Naive thymus-derived CD4-positive, alpha-beta T cell (primary cell): ENCODE measurements around the gene CCDC170. TPM values are rescaled to one million over a fixed set of nuclear protein-coding genes. Genes with fewer than 3 reads are reported as not detected.

Experiments used
- ATAC-seq: fragments of 150-1000 bp; cut with Tn5 transposase; 2 replicates; pipeline ENCODE4 v1.10.0; 2021; ENCODE audit warnings: mild to moderate bottlenecking, moderate library complexity
- CTCF ChIA-PET: fragments of 350-600 bp; sonication (Branson Sonifier 250); formaldehyde crosslinking; loops from one replicate; lab custom pipeline; 2021; ENCODE audit warnings: antibody characterized with exemption; lab: Charles Lee
- POLR2A ChIA-PET: fragments of 350-600 bp; sonication (Branson Sonifier 250); formaldehyde crosslinking; loops from one replicate; lab custom pipeline; 2021; ENCODE audit warnings: antibody characterized with exemption, inconsistent platforms; lab: Charles Lee
- DNase-seq, 9 donors: peaks; one replicate each; pipeline versions ENCODE4 v3.0.0 to v3.0.0-alpha.2; 2020 to 2022; ENCODE audit warnings: mixed read lengths in 1 of 9
- H3K27ac ChIP-seq: one replicate; pipeline ENCODE4 v1.7.0; 2013; ENCODE audit warnings: mild to moderate bottlenecking, low read depth, low read length, moderate library complexity
- H3K27me3 ChIP-seq, 2 donors: one replicate each; pipeline ENCODE4 v1.7.0; 2013; ENCODE audit warnings: low read length in 2 of 2, mild to moderate bottlenecking in 2 of 2, moderate library complexity in 2 of 2; ENCODE audit not compliant: control insufficient read depth in 2 of 2, insufficient read depth in 2 of 2
- H3K36me3 ChIP-seq, 3 experiments: 1 replicate in 2 of 3; 2 replicates in 1 of 3; pipeline ENCODE4 v1.7.0; 2013; ENCODE audit warnings: low read length in 3 of 3, mild to moderate bottlenecking in 3 of 3, moderate library complexity in 1 of 3; ENCODE audit not compliant: insufficient read depth in 3 of 3, control insufficient read depth in 2 of 3
- H3K4me1 ChIP-seq, 2 donors: one replicate each; pipeline ENCODE4 v1.7.0; 2013; ENCODE audit warnings: low read length in 2 of 2, mild to moderate bottlenecking in 2 of 2, moderate library complexity in 1 of 2; ENCODE audit not compliant: control insufficient read depth in 2 of 2, insufficient read depth in 2 of 2
- H3K4me3 ChIP-seq: 2 replicates; pipeline ENCODE4 v1.7.0; 2013; ENCODE audit warnings: mild to moderate bottlenecking, low read length
- H3K9me3 ChIP-seq, 3 experiments: 1 replicate in 2 of 3; 2 replicates in 1 of 3; pipeline ENCODE4 v1.7.0; 2013; ENCODE audit warnings: low read length in 3 of 3; ENCODE audit not compliant: control insufficient read depth in 2 of 3
- H3K27ac Mint-ChIP-seq, 9 donors: one replicate each; pipeline ENCODE4 v1.8.0; 2020 to 2022; ENCODE audit warnings: mixed read lengths in 9 of 9, mild to moderate bottlenecking in 8 of 9, moderate library complexity in 5 of 9, inconsistent platforms in 2 of 9
- H3K27me3 Mint-ChIP-seq, 5 donors: one replicate each; pipeline ENCODE4 v1.8.0; 2021 to 2022; ENCODE audit warnings: mixed read lengths in 5 of 5, mild to moderate bottlenecking in 1 of 5
- H3K36me3 Mint-ChIP-seq, 5 donors: one replicate each; pipeline ENCODE4 v1.8.0; 2020 to 2022; ENCODE audit warnings: mixed read lengths in 5 of 5, mild to moderate bottlenecking in 3 of 5, inconsistent platforms in 1 of 5
- H3K4me1 Mint-ChIP-seq, 7 donors: one replicate each; pipeline ENCODE4 v1.8.0; 2020 to 2022; ENCODE audit warnings: mixed read lengths in 7 of 7, mild to moderate bottlenecking in 3 of 7, inconsistent platforms in 1 of 7
- H3K4me3 Mint-ChIP-seq, 10 donors: one replicate each; pipeline ENCODE4 v1.8.0; 2020 to 2022; ENCODE audit warnings: mild to moderate bottlenecking in 10 of 10, mixed read lengths in 10 of 10, moderate library complexity in 6 of 10, inconsistent platforms in 2 of 10
- H3K9me3 Mint-ChIP-seq, 11 donors: one replicate each; pipeline ENCODE4 v1.8.0; 2020 to 2022; ENCODE audit warnings: mixed read lengths in 11 of 11, mild to moderate bottlenecking in 4 of 11, inconsistent platforms in 1 of 11, moderate library complexity in 1 of 11
- intact Hi-C, 2 donors: fragments of 100-400 bp; cut with micrococcal nuclease; formaldehyde crosslinking; loops; one replicate each; pipeline ENCODE4 v1.15.1; 2023
- polyA plus RNA-seq, 2 donors: library from polyadenylated mRNA; unstranded; fragments of 300-500 nt; fragmentation: Illumina TruSeq; gene quantifications; one replicate each; pipeline ENCODE4 v1.2.3, GENCODE V29; 2021
- total RNA-seq, 6 experiments: library from RNA in 5 of 6; stranded (reverse) in 5 of 6; gene quantifications; 1 replicate in 5 of 6; 2 replicates in 1 of 6; pipeline ENCODE4 v1.2.3 and lab custom pipeline; 2021 to 2026

Gene CCDC170
- total and polyA plus RNA-seq, 7 experiments from 2014 or later: 0.56 TPM; not detected in 5

- H3K36me3 ChIP-seq: no peaks in the 10 kb centered on the region
- H3K4me3 ChIP-seq: no peak overlapping the region
- H3K4me1 ChIP-seq: no peaks in the 10 kb centered on the region
- H3K9me3 Mint-ChIP-seq: peaks cover 0 to 11% (median 3%) of the 10 kb centered on the region in 11 donors
- no peaks in the 10 kb centered on the region for H3K9me3 ChIP-seq
- no peak overlapping the region for H3K27ac ChIP-seq
- H3K4me1 Mint-ChIP-seq: peaks cover 0 to 2% (median 0%) of the 10 kb centered on the region in 7 donors
- POLR2A ChIA-PET: no interaction called here
- peaks cover 2 to 32% (median 11%) of the 10 kb centered on the region in 5 donors for H3K27me3 Mint-ChIP-seq
- H3K4me3 Mint-ChIP-seq: no peak overlapping the region
- H3K27me3 ChIP-seq: no peaks in the 10 kb centered on the region
- intact Hi-C loops: no loop called here
- H3K36me3 Mint-ChIP-seq: no peaks in the 10 kb centered on the region
- no peak overlapping the region for H3K27ac Mint-ChIP-seq
- no peak for DNase-seq
- CTCF ChIA-PET: no interaction called here
- no peak for ATAC-seq
Measured at GRCh38 chr6:151635741-151636140, 141.9 kb downstream of the CCDC170 start.

GRCh38 chr6:151637814-151638213 lies 144.0 kb downstream of the CCDC170 start:
- DNase-seq: no peak
- ATAC-seq: no peak
- peaks cover 0 to 14% (median 3%) of the 10 kb centered on the region in 11 donors for H3K9me3 Mint-ChIP-seq
- CTCF ChIA-PET: no interaction called here
- H3K27me3 Mint-ChIP-seq: peaks cover 2 to 34% (median 14%) of the 10 kb centered on the region in 5 donors
- no peak overlapping the region for H3K27ac Mint-ChIP-seq
- no peak overlapping the region for H3K4me3 ChIP-seq
- H3K9me3 ChIP-seq: no peaks in the 10 kb centered on the region
- no peaks in the 10 kb centered on the region for H3K4me1 ChIP-seq
- intact Hi-C loops: no loop called here
- H3K4me3 Mint-ChIP-seq: no peak overlapping the region
- H3K27ac ChIP-seq: no peak overlapping the region
- no peaks in the 10 kb centered on the region for H3K36me3 Mint-ChIP-seq
- H3K27me3 ChIP-seq: no peaks in the 10 kb centered on the region
- POLR2A ChIA-PET: no interaction called here
- H3K4me1 Mint-ChIP-seq: peaks cover 0 to 2% (median 0%) of the 10 kb centered on the region in 7 donors
- no peaks in the 10 kb centered on the region for H3K36me3 ChIP-seq

- Histone ChIP-seq H3K27me3 (no peaks in the 10 kb centered on the region), H3K4me1 (no peaks in the 10 kb centered on the region), H3K36me3 (no peaks in the 10 kb centered on the region), H3K27ac (no peak overlapping the region), H3K4me3 (no peak overlapping the region), H3K9me3 (no peaks in the 10 kb centered on the region)
- Mint-ChIP-seq H3K9me3 (peaks cover 0 to 15% (median 3%) of the 10 kb centered on the region in 11 donors), H3K27ac (no peak overlapping the region), H3K4me1 (peaks cover 0 to 2% (median 0%) of the 10 kb centered on the region in 7 donors), H3K4me3 (no peak overlapping the region), H3K27me3 (peaks cover 4 to 41% (median 19%) of the 10 kb centered on the region in 5 donors), H3K36me3 (no peaks in the 10 kb centered on the region)
- DNase-seq (no peak), ATAC-seq (no peak)
- intact Hi-C loops: no loop called here
- POLR2A ChIA-PET: no interaction called here
- CTCF ChIA-PET: no interaction called here
Measured at GRCh38 chr6:151639750-151640149, 145.9 kb downstream of the CCDC170 start.

GRCh38 chr6:151641028-151641427 lies 147.2 kb downstream of the CCDC170 start:
- ChIA-PET POLR2A (no interaction called here), CTCF (no interaction called here)
- Mint-ChIP-seq H3K4me3 (no peak overlapping the region), H3K4me1 (peaks cover 0 to 4% (median 0%) of the 10 kb centered on the region in 7 donors), H3K27me3 (peaks cover 12 to 47% (median 26%) of the 10 kb centered on the region in 5 donors), H3K9me3 (peaks cover 0 to 15% (median 3%) of the 10 kb centered on the region in 11 donors), H3K27ac (no peak overlapping the region), H3K36me3 (no peaks in the 10 kb centered on the region)
- Histone ChIP-seq H3K9me3 (no peaks in the 10 kb centered on the region), H3K4me3 (no peak overlapping the region), H3K36me3 (no peaks in the 10 kb centered on the region), H3K4me1 (no peaks in the 10 kb centered on the region), H3K27ac (no peak overlapping the region), H3K27me3 (no peaks in the 10 kb centered on the region)
- DNase-seq (no peak), ATAC-seq (no peak)
- intact Hi-C loops: no loop called here

GRCh38 chr6:151647976-151648639 lies 154.3 kb downstream of the CCDC170 start:
- peaks cover 0 to 4% (median 0%) of the 10 kb centered on the region in 7 donors for H3K4me1 Mint-ChIP-seq
- intact Hi-C loops: no loop called here
- CTCF ChIA-PET: no interaction called here
- peaks cover 0 to 7% (median 1%) of the 10 kb centered on the region in 11 donors for H3K9me3 Mint-ChIP-seq
- Histone ChIP-seq H3K36me3 (no peaks in the 10 kb centered on the region), H3K27me3 (no peaks in the 10 kb centered on the region), H3K4me3 (no peak overlapping the region), H3K27ac (no peak overlapping the region), H3K4me1 (no peaks in the 10 kb centered on the region), H3K9me3 (no peaks in the 10 kb centered on the region)
- DNase-seq (no peak), ATAC-seq (no peak)
- peaks cover 27 to 62% (median 38%) of the 10 kb centered on the region in 5 donors for H3K27me3 Mint-ChIP-seq
- H3K36me3 Mint-ChIP-seq: no peaks in the 10 kb centered on the region
- no peak overlapping the region for H3K27ac Mint-ChIP-seq
- POLR2A ChIA-PET: no interaction called here
- H3K4me3 Mint-ChIP-seq: no peak overlapping the region

- POLR2A ChIA-PET: no interaction called here
- DNase-seq: no peak
- no peaks in the 10 kb centered on the region for H3K36me3 ChIP-seq
- Mint-ChIP-seq H3K4me1 (peaks cover 0 to 4% (median 0%) of the 10 kb centered on the region in 7 donors), H3K9me3 (peaks cover 3 to 10% (median 7%) of the 10 kb centered on the region in 11 donors), H3K27ac (no peak overlapping the region), H3K4me3 (no peak overlapping the region), H3K27me3 (peaks cover 24 to 58% (median 31%) of the 10 kb centered on the region in 5 donors), H3K36me3 (peaks cover 0 to 3% (median 0%) of the 10 kb centered on the region in 5 donors)
- H3K27ac ChIP-seq: no peak overlapping the region
- CTCF ChIA-PET: no interaction called here
- intact Hi-C loops: no loop called here
- no peak overlapping the region for H3K4me3 ChIP-seq
- ATAC-seq: no peak
- H3K9me3 ChIP-seq: no peaks in the 10 kb centered on the region
- H3K27me3 ChIP-seq: no peaks in the 10 kb centered on the region
- no peaks in the 10 kb centered on the region for H3K4me1 ChIP-seq
Measured at GRCh38 chr6:151649835-151650234, 156.0 kb downstream of the CCDC170 start.

- no peak overlapping the region for H3K4me3 Mint-ChIP-seq
- CTCF ChIA-PET: no interaction called here
Measured at GRCh38 chr6:151651639-151652038, 157.8 kb downstream of the CCDC170 start.

More at GRCh38 chr6:151651639-151652038, 157.8 kb downstream of the CCDC170 start:
- H3K9me3 ChIP-seq: no peaks in the 10 kb centered on the region
- POLR2A ChIA-PET: no interaction called here
- H3K9me3 Mint-ChIP-seq: peaks cover 3 to 20% (median 10%) of the 10 kb centered on the region in 11 donors
- no peak for DNase-seq
- H3K27ac Mint-ChIP-seq: no peak overlapping the region
- H3K27me3 ChIP-seq: no peaks in the 10 kb centered on the region
- no peaks in the 10 kb centered on the region for H3K4me1 ChIP-seq
- ATAC-seq: no peak
- no peak overlapping the region for H3K27ac ChIP-seq
- peaks cover 11 to 40% (median 19%) of the 10 kb centered on the region in 5 donors for H3K27me3 Mint-ChIP-seq
- peaks cover 0 to 3% (median 0%) of the 10 kb centered on the region in 5 donors for H3K36me3 Mint-ChIP-seq
- peaks cover 0 to 2% (median 0%) of the 10 kb centered on the region in 7 donors for H3K4me1 Mint-ChIP-seq
- no peaks in the 10 kb centered on the region for H3K36me3 ChIP-seq
- intact Hi-C loops: no loop called here
- H3K4me3 ChIP-seq: no peak overlapping the region
